GM12892 (cell line): ENCODE results near the gene PDE6G.

ENCODE experiments used
- POLR2A ChIP-seq: IDR thresholded peaks from 2 replicates; pipeline ENCODE4 v1.6.1; 2011; ENCODE audit warnings: low read depth, low read length, control low read depth
- POLR2AphosphoS5 ChIP-seq: IDR thresholded peaks from 2 replicates; pipeline ENCODE4 v1.6.1; 2011; ENCODE audit warnings: low read depth, low read length, control low read depth

DNA sequence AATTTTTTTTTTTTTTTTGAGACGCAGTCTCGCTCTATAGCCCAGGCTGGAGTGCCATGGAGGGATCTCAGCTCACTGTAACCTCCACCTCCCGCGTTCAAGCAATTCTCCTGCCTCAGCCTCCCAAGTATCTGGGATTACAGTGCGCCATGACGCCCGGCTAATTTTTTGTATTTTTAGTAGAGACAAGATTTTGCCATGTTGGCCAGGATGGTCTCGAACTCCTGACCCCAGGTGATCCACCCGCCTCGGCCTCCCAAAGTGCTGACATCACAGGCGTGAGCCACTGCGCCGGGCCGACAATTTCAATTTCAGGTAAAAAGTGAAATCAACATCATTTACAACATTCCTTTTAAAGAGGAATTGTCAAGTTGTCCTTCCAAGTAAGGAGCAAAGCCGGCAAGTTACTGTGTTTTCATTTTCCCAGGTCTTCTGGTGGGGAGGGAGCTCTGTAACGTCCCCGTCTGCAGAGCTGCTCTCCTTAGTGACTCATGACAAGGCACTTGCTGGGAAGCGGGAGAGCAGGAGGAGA is 20.3 kb downstream of the PDE6G start:
- TF ChIP-seq POLR2AphosphoS5 (no peak), POLR2A (no peak)
